ENCODE results near the gene APBB2. TPM values are rescaled to one million over a fixed set of nuclear protein-coding genes. Genes with fewer than 3 reads are reported as not detected.
A peak's percentile ranks its signal among the peaks of the same experiment; 100 is the strongest.
"Not testable (repeated sequence)": the region's sequence is repeated elsewhere in the genome, so short reads cannot be mapped to it uniquely, and the experiment has no call there.

The APBB2 gene
- total and polyA plus RNA-seq, 2 of the 4 experiments (the other 2 are of a cell fraction): 47.9 to 75.5 TPM

GRCh38 chr4:40900531-40900930 is 313.8 kb downstream of the APBB2 start:
- H3K27me3 ChIP-seq (ENCODE audit: control insufficient read depth, insufficient read depth, low read length); H3K4me2 ChIP-seq (ENCODE audit: low read depth, low read length); BruUV-seq (replicated peaks); H3K9ac ChIP-seq (ENCODE audit: low read depth, low read length); H2BK20ac ChIP-seq (ENCODE audit: low read depth, low read length); H4K8ac ChIP-seq (ENCODE audit: low read depth in 2 of 2, low read length in 2 of 2); H2AK9ac ChIP-seq (replicated peaks; ENCODE audit: low read depth, low read length, poor library complexity); H3K56ac ChIP-seq (ENCODE audit: extremely low read depth, insufficient read depth, low read length); H3K4me1 ChIP-seq (ENCODE audit: control insufficient read depth, insufficient read depth, low read length); H3K9me3 ChIP-seq (ENCODE audit: control insufficient read depth, insufficient read depth, low read length); H2BK120ac ChIP-seq (ENCODE audit: low read depth, low read length); H3K36me3 ChIP-seq (ENCODE audit: control insufficient read depth, insufficient read depth, low read length); H4K91ac ChIP-seq (ENCODE audit: insufficient read depth, low read depth, low read length); H2BK5ac ChIP-seq (ENCODE audit: low read depth, low read length, poor library complexity, severe bottlenecking); H3K9me1 ChIP-seq (ENCODE audit: insufficient read depth, low read length); H3K4me3 ChIP-seq (ENCODE audit: insufficient read depth, low read depth, low read length); ATAC-seq (ENCODE audit: low read depth); H3K4ac ChIP-seq (ENCODE audit: low read depth, low read length); dilution Hi-C loops (cut with HindIII; ENCODE audit: low sequenced_read_pairs, unreplicated experiment); H3K14ac ChIP-seq (replicated peaks; ENCODE audit: low read depth, low read length); intact Hi-C loops (cut with micrococcal nuclease); H3K23ac ChIP-seq (ENCODE audit: low read depth, low read length); H3K27ac ChIP-seq (ENCODE audit: insufficient read depth, low read length); H3K18ac ChIP-seq (ENCODE audit: low read depth, low read length); H2AK5ac ChIP-seq (ENCODE audit: low read depth, low read length); H3K79me1 ChIP-seq (ENCODE audit: low read depth in 1 of 2, low read length in 2 of 2); H2AFZ ChIP-seq (replicated peaks; ENCODE audit: low read length, poor library complexity); H4K5ac ChIP-seq (ENCODE audit: low read depth, low read length); H4K20me1 ChIP-seq (ENCODE audit: insufficient read depth, low read length); H2BK15ac ChIP-seq (ENCODE audit: low read depth, low read length): not testable (repeated sequence)
- POLR2A ChIA-PET (ENCODE audit: unreplicated experiment): interaction anchor here (0.6 kb wide), 1 partner anchor 13 kb away, joined by 12 read pairs; no protein-coding TSS in a partner anchor
- peak; percentile 28 for DNase-seq
- no CpG with 5 or more reads among the region's 4 CpGs for WGBS, 2 experiments (ENCODE audit: extremely low coverage in 2 of 2, insufficient read length in 1 of 2)
- CTCF ChIA-PET: interaction anchor here (1.4 kb wide), 1 partner anchor 24 kb away, joined by 4 read pairs; no protein-coding TSS in a partner anchor
- in situ Hi-C loops (cut with MboI; ENCODE audit: low sequenced_read_pairs): loop anchor here (25.0 kb wide), 1 partner anchor 762 kb away; no protein-coding TSS in a partner anchor

Measured in IMR-90 (cell line).